HG03159 (cell line): ENCODE data around the gene ASAP2.

Source experiments
- ATAC-seq: cut with Tn5 transposase; IDR thresholded peaks from one replicate; pipeline ENCODE4 v1.9.1; 2021; ENCODE audit warnings: mild to moderate bottlenecking, moderate library complexity; ENCODE audit not compliant: unreplicated experiment

Gene ASAP2

GRCh38 chr2:9374071-9374730, 167.6 kb downstream of the ASAP2 start:
- ATAC-seq, result no peak

GRCh38 chr2:9375857-9376428, 169.3 kb downstream of the ASAP2 start:
- ATAC-seq, result no peak

DNA sequence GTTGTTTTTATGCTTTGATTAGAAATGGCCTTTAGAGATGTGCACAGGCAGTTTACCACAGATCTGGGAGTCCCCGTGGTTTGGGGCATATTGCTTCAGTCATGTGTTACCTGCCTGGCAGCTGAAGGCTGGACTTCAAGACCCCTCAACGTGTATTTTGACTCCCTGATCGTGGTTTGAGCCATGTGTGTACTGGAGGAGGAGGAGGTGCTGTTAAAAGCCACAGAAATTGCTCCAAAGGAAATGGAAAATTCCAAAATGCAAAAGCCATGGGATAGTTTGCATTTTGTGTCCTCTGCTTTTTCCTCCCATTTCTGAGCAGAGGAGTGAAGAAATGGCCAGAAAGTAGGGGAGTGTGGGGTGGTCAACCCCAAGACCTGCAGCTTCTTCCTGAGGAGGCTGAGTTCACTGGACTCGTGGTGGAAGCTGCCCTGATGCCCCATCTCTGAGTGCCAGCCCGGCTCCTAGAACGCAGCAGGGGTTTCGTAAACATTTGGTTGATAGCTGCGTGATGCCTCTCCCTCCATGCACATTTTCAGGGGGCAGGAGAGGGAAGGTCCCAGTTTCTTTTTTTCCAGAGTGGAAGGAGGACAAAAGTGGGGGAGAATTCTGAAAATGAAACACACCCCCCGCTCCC, 171.0 kb downstream of the ASAP2 start:
- no peak for ATAC-seq

DNA sequence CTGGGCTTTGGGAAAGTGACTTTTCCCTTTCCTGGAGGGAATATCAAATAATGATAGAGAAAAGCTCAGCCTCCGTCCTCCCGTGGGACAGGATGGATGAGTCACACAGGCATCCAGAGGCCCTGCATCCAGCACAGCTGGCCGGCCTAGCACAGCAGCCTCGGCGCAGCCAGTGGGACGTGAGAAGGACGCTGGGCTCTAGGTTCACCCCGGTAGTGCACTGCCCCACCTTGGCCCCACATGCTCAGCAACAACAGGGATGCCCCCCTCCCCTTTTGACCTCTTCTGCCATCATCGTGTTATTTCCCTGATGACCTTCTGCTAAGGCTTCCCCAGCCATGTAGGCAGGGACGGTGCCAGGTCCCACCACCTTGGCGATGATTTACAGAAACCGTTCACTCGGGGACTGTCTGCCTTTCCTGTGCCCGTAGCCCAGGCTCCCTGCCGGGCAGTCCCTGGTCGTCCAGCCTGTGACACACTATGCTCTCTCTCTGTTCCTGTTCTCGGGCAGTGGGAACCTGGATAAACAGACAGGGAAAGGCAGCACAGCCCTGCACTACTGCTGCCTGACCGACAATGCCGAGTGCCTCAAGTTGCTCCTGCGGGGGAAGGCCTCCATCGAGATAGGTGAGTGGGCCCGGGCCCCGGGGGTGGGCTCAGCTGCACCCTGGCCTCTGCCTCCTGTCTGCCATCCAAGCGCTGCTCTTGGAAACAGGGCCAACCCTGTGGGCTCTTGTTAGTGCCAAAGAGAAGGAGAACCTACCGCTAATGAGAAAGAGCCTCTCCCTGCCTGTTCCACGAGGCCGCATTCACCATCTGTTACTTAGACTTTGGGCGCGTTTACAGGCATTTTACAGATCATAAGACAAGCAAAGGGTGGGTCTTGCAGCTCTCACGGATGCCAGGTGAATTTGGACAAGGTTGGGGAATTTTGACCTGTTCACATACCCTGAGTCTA, 172.1 kb downstream of the ASAP2 start:
- no peak for ATAC-seq

GRCh38 chr2:9379391-9379755, 172.8 kb downstream of the ASAP2 start:
- no peak for ATAC-seq

GRCh38 chr2:9380702-9381628, 174.4 kb downstream of the ASAP2 start:
- no peak for ATAC-seq

- no peak for ATAC-seq
Measured at GRCh38 chr2:9382604-9383235, 176.1 kb downstream of the ASAP2 start.

DNA sequence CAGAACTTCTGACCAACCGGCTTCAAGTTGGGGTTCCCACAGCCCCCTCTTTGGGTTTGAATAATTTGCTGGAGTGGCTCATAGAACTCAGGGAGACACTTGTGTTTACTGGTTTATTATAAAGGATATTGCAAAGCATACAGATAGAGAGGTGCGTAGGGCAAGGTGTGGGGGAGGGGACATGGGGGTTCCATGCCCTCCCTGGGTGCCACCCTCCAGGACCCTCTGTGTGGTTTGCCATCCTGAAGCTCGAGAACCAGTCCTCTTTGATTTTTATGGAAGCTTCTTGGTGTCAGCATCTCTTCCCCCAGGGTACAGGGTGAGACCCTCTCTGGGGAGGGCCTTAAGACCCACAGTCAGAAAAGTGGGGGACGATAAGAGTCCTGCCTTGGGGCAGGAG, 177.9 kb downstream of the ASAP2 start:
- ATAC-seq, result no peak

DNA sequence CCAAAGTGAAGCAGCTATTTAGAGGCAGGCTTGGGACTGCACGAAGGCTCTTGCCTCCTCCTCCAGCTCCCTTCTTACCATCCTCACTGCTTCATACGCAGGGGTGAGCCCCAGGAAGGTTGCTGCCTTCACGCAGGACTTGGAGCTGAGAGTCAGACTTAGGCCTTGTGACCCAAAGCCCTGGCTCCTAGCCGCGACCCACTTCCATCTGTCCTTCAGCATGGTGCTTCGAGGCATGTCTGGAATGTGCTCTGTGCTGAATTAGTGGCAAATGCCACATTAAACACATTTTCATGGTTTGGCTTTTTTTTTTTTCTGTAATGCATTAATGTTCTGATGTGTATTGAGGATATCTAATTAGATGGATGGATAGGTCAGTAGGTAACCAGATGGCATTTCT, 179.2 kb downstream of the ASAP2 start:
- ATAC-seq, result no peak

DNA sequence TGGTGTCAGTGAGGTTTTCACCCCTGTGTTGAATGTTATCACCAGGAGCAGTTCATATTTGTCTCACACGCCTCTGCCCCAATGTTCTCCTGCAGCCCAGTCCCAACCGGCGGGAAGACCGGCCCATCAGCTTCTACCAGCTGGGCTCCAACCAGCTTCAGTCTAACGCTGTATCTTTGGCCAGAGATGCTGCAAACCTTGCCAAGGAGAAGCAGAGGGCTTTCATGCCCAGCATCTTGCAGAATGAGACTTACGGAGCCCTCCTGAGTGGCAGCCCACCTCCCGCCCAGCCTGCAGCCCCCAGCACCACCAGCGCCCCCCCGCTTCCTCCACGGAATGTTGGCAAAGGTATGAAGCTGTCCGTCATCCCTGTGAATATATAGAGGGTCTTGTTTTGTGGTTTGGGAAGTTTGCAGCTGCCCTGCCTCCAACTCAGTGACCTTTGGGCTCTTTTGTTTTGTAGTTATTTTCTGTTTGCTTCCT, 181.6 kb downstream of the ASAP2 start:
- no peak for ATAC-seq

DNA sequence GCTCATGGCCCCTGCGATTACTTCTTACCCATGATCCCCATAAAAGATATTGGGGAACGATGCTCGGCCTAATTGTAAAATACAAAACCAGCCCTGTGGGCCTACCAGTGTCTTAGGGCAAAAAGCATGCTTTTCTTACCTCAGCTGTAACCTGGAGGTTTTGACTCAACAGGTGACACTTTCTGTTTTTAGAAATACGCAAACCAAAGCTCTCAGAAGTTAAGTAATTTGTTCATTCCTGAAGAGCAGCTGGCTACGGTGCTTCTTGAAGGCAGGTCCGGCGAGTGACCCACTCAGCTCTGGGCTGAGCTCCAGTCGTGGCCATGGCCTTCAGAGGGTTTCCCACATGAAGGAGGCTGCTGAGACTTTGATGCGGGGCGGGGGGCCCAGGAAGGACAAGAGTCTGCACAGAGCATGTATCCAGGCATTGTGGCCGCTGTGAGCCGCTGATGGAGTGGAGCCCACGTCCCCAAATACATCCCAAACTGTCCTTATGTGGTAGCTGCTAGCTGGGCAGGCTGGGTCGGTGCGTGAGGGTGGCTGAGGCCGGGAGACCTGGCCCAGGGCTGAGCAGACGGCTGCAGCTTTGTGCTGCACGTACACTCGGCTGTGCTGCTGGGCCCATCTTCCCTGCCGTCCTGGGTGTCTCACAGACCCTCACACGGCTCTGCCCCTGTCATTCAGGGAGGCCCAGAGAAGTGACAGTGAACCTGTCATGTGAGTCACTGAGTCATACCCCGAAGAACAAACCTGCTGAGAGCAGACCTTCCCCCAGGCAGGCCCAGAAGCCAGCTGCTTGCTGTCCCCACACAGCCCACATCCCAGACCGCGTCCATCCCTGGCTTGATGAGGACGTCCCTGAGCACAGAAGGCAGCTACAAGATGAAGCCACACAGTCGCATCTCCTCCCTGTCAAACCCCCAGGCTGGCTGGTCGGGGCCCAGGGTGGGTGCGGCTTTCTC, 182.6 kb downstream of the ASAP2 start:
- ATAC-seq, result no peak

GRCh38 chr2:9390151-9390850, 183.7 kb downstream of the ASAP2 start:
- no peak for ATAC-seq

GRCh38 chr2:9390991-9391390, 184.4 kb downstream of the ASAP2 start:
- ATAC-seq, result no peak

- ATAC-seq, result no peak
Measured at GRCh38 chr2:9391961-9392720, 185.5 kb downstream of the ASAP2 start.

- ATAC-seq, result no peak
Measured at GRCh38 chr2:9392898-9393765, 186.5 kb downstream of the ASAP2 start.

GRCh38 chr2:9394816-9395215, 188.2 kb downstream of the ASAP2 start:
- ATAC-seq, result no peak
